Testis (tissue), 5 donors: ENCODE data around the gene PRELID1. TPM values are rescaled to one million over a fixed set of nuclear protein-coding genes. Genes with fewer than 3 reads are reported as not detected.
"Not testable (repeated sequence)": the region's sequence is repeated elsewhere in the genome, so short reads cannot be mapped to it uniquely, and the experiment has no call there.

ENCODE experiments used
- DNase-seq: peaks from one replicate; pipeline ENCODE4 v3.0.0-alpha.2; 2019
- H3K27ac ChIP-seq, 2 donors: fragments of 200-600 bp; sonication (generic); one replicate each; pipeline ENCODE4 v1.5.1; 2019
- H3K27me3 ChIP-seq: fragments of 200-600 bp; sonication (generic); one replicate; pipeline ENCODE4 v1.5.1; 2019
- H3K36me3 ChIP-seq: fragments of 200-600 bp; sonication (generic); one replicate; pipeline ENCODE4 v1.5.1; 2017; ENCODE audit warnings: low read depth; ENCODE audit errors: missing control alignments
- H3K4me1 ChIP-seq: fragments of 200-600 bp; sonication (generic); one replicate; pipeline ENCODE4 v1.5.1; 2019
- H3K4me3 ChIP-seq, 2 donors: fragments of 200-600 bp; sonication (generic); one replicate each; pipeline ENCODE4 v1.5.1; 2017 to 2019
- H3K9me3 ChIP-seq: fragments of 200-600 bp; sonication (generic); one replicate; pipeline ENCODE4 v1.5.1; 2017
- CTCF ChIP-seq, 3 experiments: fragments of 450-650 bp in 2 of 3; fragments of 200-600 bp in 1 of 3; sonication (generic) in 1 of 3; IDR thresholded peaks; one replicate each; pipeline ENCODE4 v1.5.1; 2016 to 2019; ENCODE audit warnings: antibody characterized with exemption in 3 of 3, mild to moderate bottlenecking in 2 of 3, moderate library complexity in 1 of 3
- POLR2A ChIP-seq: fragments of 450-650 bp; IDR thresholded peaks from one replicate; pipeline ENCODE4 v1.6.1; 2017; ENCODE audit warnings: antibody characterized with exemption, mild to moderate bottlenecking, moderate library complexity
- WGBS, 2 donors: methylation state at CpG; one replicate each; pipeline ENCODE4 v1.1.5; 2018; 5-methylcytosine and 5-hydroxymethylcytosine counted together
- intact Hi-C: fragments of 100-400 bp; cut with DNase I; formaldehyde crosslinking; loops from one replicate; pipeline ENCODE4 v1.15.1; 2023; ENCODE audit warnings: low total_unique reads
- long read RNA-seq, 2 donors: transcript quantifications; one replicate each; lab custom pipeline, GENCODE V29; 2026
- polyA plus RNA-seq: library from polyadenylated mRNA; stranded (reverse); fragments of 350-450 nt; fragmentation: Illumina TruSeq; extraction: RNeasy Lipid Tissue Mini Kit (QIAGEN cat#74804); gene quantifications from one replicate; pipeline ENCODE4 v1.2.3, GENCODE V29; 2014; ENCODE audit warnings: low read depth, low replicate concordance; ENCODE audit not compliant: insufficient read depth
- total RNA-seq, 2 donors: library from RNA; depleted of rRNA; stranded (reverse); fragments of >200 nt; gene quantifications; one replicate each; pipeline ENCODE4 v1.2.3, GENCODE V29; 2016

Gene PRELID1
- 10 to 100 TPM; 65.7 to 83.4 TPM for total RNA-seq
- polyA plus RNA-seq, result 78.3 TPM
- long read RNA-seq, donor 1, transcript PRELID1-201 (5 exons, 1,261 nt), result major isoform, 100 of 153 reads
- long read RNA-seq, donor 1, partial matches to known transcripts, result 51 of 153 reads
- long read RNA-seq, donor 1, other reads (novel, unspliced or antisense), result 0 of 153 reads
- long read RNA-seq, donor 2, transcript PRELID1-201 (5 exons, 1,261 nt), result major isoform, 68 of 107 reads
- long read RNA-seq, donor 2, partial matches to known transcripts, result 31 of 107 reads
- long read RNA-seq, donor 2, other reads (novel, unspliced or antisense), result 8 of 107 reads

- H3K9me3 ChIP-seq, result no peaks in the 10 kb centered on the region
- intact Hi-C loops, result loop anchor here (10.0 kb wide), 1 partner anchor 189 kb away; no protein-coding TSS in a partner anchor
- H3K4me3 ChIP-seq, result peak within 1 kb of the TSS; percentile 82 to 94
- DNase-seq, result peak; percentile 94
- H3K36me3 ChIP-seq, result no peaks in the 10 kb centered on the region
- no peaks in the 10 kb centered on the region for H3K27me3 ChIP-seq
- TF ChIP-seq POLR2A (no peak), CTCF (IDR thresholded peaks at IDR 0.05) (peak in 1 of 3 experiments; percentile 33)
- peaks cover 19% of the 10 kb centered on the region for H3K4me1 ChIP-seq
- peak within 1 kb of the TSS; percentile 76 to 82 for H3K27ac ChIP-seq
- 0% methylated on average over 71 of the region's 100 CpGs; no CpG with 5 or more reads in 1 of the 2 donors for WGBS, 2 donors
These were observed at the start of gene PRELID1, which contains the start of gene RAB24 for GRCh38 chr5:177303121-177303924. PRELID1 (plus strand) TSS chr5:177303799; CDS start chr5:177303986, 187 bp downstream. RAB24 (minus strand) TSS chr5:177303719; CDS start chr5:177303288, 431 bp downstream.

GRCh38 chr5:177256296-177256695 is 47.3 kb upstream of the PRELID1 start:
- intact Hi-C loops, result no loop called here
- no peak for TF ChIP-seq CTCF (IDR thresholded peaks at IDR 0.05)
- TF ChIP-seq POLR2A, result no peak
- no peaks in the 10 kb centered on the region for H3K9me3 ChIP-seq
- H3K4me1 ChIP-seq, result no peaks in the 10 kb centered on the region
- WGBS, 2 donors, result 60 to 64% methylated on average over 5 of the region's 5 CpGs
- no peak overlapping the region for H3K27ac ChIP-seq
- peaks cover 4% of the 10 kb centered on the region for H3K36me3 ChIP-seq
- no peaks in the 10 kb centered on the region for H3K27me3 ChIP-seq
- H3K4me3 ChIP-seq, result no peak overlapping the region
- DNase-seq, result no peak

GRCh38 chr5:177258711-177259110 is 44.9 kb upstream of the PRELID1 start:
- H3K9me3 ChIP-seq, intact Hi-C loops, H3K4me3 ChIP-seq, H3K36me3 ChIP-seq, H3K27ac ChIP-seq, H3K27me3 ChIP-seq, H3K4me1 ChIP-seq, DNase-seq: not testable (repeated sequence)
- WGBS, 2 donors, result 92 to 95% methylated on average over 7 of the region's 7 CpGs

- WGBS, 2 donors, result 87 to 93% methylated on average over 7 of the region's 7 CpGs
- H3K9me3 ChIP-seq, result no peaks in the 10 kb centered on the region
- intact Hi-C loops, result no loop called here
- no peaks in the 10 kb centered on the region for H3K27me3 ChIP-seq
- no peak for DNase-seq
- no peak overlapping the region for H3K4me3 ChIP-seq
- H3K27ac ChIP-seq, result no peak overlapping the region
- H3K36me3 ChIP-seq, result peaks cover 4% of the 10 kb centered on the region
- no peak for TF ChIP-seq CTCF (IDR thresholded peaks at IDR 0.05)
- no peak for TF ChIP-seq POLR2A
- H3K4me1 ChIP-seq, result no peaks in the 10 kb centered on the region
These were observed 42.6 kb upstream of the PRELID1 start for GRCh38 chr5:177260961-177261360.

GRCh38 chr5:177261510-177261909 is 42.1 kb upstream of the PRELID1 start:
- Histone ChIP-seq H3K36me3 (peaks cover 4% of the 10 kb centered on the region), H3K27ac (no peak overlapping the region), H3K9me3 (no peaks in the 10 kb centered on the region), H3K4me1 (no peaks in the 10 kb centered on the region), H3K27me3 (no peaks in the 10 kb centered on the region), H3K4me3 (no peak overlapping the region)
- WGBS, 2 donors, result 90 to 91% methylated on average over 1 of the region's 1 CpG
- TF ChIP-seq CTCF (IDR thresholded peaks at IDR 0.05) (no peak), POLR2A (no peak)
- DNase-seq, result no peak
- intact Hi-C loops, result no loop called here
